Loucy (cell line): ENCODE results near the gene FCHO1.

Source experiments
- EZH2phosphoT487 ChIP-seq: fragments of 200-600 bp; IDR thresholded peaks from 2 replicates; pipeline ENCODE4 v1.6.1; 2018; ENCODE audit warnings: antibody characterized with exemption, mild to moderate bottlenecking, moderate library complexity, borderline replicate concordance
- TF ChIP-seq, protein P1 (sequence below): fragments of 200-600 bp; sonication (generic); conservative IDR thresholded peaks from 2 replicates; pipeline ENCODE4 v1.5.1; 2014; ENCODE audit warnings: mild to moderate bottlenecking, antibody characterized with exemption, low read length

DNA sequence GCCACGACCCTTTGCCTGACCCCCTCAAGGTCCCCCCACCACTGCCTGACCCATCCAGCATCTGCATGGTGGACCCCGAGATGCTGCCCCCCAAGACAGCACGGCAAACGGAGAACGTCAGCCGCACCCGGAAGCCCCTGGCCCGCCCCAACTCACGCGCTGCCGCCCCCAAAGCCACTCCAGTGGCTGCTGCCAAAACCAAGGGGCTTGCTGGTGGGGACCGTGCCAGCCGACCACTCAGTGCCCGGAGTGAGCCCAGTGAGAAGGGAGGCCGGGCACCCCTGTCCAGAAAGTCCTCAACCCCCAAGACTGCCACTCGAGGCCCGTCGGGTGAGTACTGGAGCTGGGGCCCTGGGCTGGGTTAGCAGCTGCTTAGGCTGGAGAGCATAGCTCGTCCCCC lies 23.4 kb upstream of the FCHO1 start:
- TF ChIP-seq, protein P1, sequence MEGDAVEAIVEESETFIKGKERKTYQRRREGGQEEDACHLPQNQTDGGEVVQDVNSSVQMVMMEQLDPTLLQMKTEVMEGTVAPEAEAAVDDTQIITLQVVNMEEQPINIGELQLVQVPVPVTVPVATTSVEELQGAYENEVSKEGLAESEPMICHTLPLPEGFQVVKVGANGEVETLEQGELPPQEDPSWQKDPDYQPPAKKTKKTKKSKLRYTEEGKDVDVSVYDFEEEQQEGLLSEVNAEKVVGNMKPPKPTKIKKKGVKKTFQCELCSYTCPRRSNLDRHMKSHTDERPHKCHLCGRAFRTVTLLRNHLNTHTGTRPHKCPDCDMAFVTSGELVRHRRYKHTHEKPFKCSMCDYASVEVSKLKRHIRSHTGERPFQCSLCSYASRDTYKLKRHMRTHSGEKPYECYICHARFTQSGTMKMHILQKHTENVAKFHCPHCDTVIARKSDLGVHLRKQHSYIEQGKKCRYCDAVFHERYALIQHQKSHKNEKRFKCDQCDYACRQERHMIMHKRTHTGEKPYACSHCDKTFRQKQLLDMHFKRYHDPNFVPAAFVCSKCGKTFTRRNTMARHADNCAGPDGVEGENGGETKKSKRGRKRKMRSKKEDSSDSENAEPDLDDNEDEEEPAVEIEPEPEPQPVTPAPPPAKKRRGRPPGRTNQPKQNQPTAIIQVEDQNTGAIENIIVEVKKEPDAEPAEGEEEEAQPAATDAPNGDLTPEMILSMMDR: no peak
- no peak for TF ChIP-seq EZH2phosphoT487
